Left lung (tissue), 10 donors: ENCODE data around the gene LEUTX. TPM values are rescaled to one million over a fixed set of nuclear protein-coding genes. Genes with fewer than 3 reads are reported as not detected.
"Not testable (repeated sequence)": the region's sequence is repeated elsewhere in the genome, so short reads cannot be mapped to it uniquely, and the experiment has no call there.

Source experiments
- ATAC-seq: fragments of 200-7000 bp; cut with Tn5 transposase; one replicate; pipeline ENCODE4 v1.9.1; 2020; ENCODE audit warnings: moderate library complexity
- DNase-seq, 4 donors: peaks; one replicate each; pipeline ENCODE4 v3.0.0-alpha.2; 2013 to 2020
- H3K27ac ChIP-seq, 2 donors: fragments of 200-600 bp; sonication (generic) in 1 of 2; one replicate each; pipeline versions ENCODE4 v1.5.0 to v1.8.0; 2020 to 2021
- H3K27me3 ChIP-seq, 2 donors: fragments of 200-600 bp; sonication (generic) in 1 of 2; one replicate each; pipeline versions ENCODE4 v1.5.0 to v1.8.0; 2020 to 2021
- H3K36me3 ChIP-seq, 2 donors: fragments of 200-600 bp; sonication (generic) in 1 of 2; one replicate each; pipeline versions ENCODE4 v1.5.0 to v1.8.0; 2020 to 2021
- H3K4me1 ChIP-seq, 2 donors: fragments of 200-600 bp; one replicate each; pipeline ENCODE4 v1.8.0; 2021
- H3K4me3 ChIP-seq, 2 donors: fragments of 200-600 bp; sonication (generic) in 1 of 2; one replicate each; pipeline versions ENCODE4 v1.5.0 to v1.8.0; 2020 to 2021; ENCODE audit warnings: mild to moderate bottlenecking in 1 of 2
- H3K9me3 ChIP-seq, 2 donors: fragments of 200-600 bp; sonication (generic) in 1 of 2; one replicate each; pipeline versions ENCODE4 v1.5.0 to v1.8.0; 2020 to 2021
- intact Hi-C, 2 donors: fragments of 100-400 bp; cut with DNase I; formaldehyde crosslinking; loops; one replicate each; pipeline versions ENCODE4 v1.11.2 to v1.14.2; 2022
- polyA plus RNA-seq, 6 donors: library from polyadenylated mRNA; unstranded; fragments of 120-200 nt; gene quantifications; one replicate each; pipeline ENCODE4 v1.2.1, GENCODE V29; 2013; ENCODE audit not compliant: insufficient read length in 6 of 6
- total RNA-seq, 2 donors: library from RNA; stranded (reverse); fragmentation: NEBNext Ultra II Directional; extraction: Animal tissue kit (Norgen Biotek cat#: 25700); gene quantifications; one replicate each; pipeline ENCODE4 v1.2.1, GENCODE V29; 2021
- TF ChIP-seq, protein P1 (sequence below), 2 donors: fragments of 200-600 bp; sonication (generic) in 1 of 2; IDR thresholded peaks; one replicate each; pipeline versions ENCODE4 v1.5.0 to v1.8.0; 2021; ENCODE audit warnings: antibody characterized with exemption in 2 of 2
- donor health status: DM: no; HTN: yes; CAD: no.
- donor health status: DM: no; HTN: no; CAD: no.

LEUTX gene
- total and polyA plus RNA-seq, 8 donors = not detected

- Histone ChIP-seq H3K36me3 (no peaks in the 10 kb centered on the region), H3K4me1 (no peaks in the 10 kb centered on the region), H3K27ac (no peak overlapping the region), H3K27me3 (peaks cover 0 to 11% of the 10 kb centered on the region in 2 donors), H3K4me3 (no peak overlapping the region), H3K9me3 (no peaks in the 10 kb centered on the region)
- TF ChIP-seq, protein P1, sequence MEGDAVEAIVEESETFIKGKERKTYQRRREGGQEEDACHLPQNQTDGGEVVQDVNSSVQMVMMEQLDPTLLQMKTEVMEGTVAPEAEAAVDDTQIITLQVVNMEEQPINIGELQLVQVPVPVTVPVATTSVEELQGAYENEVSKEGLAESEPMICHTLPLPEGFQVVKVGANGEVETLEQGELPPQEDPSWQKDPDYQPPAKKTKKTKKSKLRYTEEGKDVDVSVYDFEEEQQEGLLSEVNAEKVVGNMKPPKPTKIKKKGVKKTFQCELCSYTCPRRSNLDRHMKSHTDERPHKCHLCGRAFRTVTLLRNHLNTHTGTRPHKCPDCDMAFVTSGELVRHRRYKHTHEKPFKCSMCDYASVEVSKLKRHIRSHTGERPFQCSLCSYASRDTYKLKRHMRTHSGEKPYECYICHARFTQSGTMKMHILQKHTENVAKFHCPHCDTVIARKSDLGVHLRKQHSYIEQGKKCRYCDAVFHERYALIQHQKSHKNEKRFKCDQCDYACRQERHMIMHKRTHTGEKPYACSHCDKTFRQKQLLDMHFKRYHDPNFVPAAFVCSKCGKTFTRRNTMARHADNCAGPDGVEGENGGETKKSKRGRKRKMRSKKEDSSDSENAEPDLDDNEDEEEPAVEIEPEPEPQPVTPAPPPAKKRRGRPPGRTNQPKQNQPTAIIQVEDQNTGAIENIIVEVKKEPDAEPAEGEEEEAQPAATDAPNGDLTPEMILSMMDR (IDR thresholded peaks at IDR 0.05) = no peak
- intact Hi-C loops = no loop called here
- ATAC-seq = no peak
- DNase-seq = no peak
These were observed 29.3 kb downstream of the LEUTX start for GRCh38 chr19:39807846-39808364.

DNA sequence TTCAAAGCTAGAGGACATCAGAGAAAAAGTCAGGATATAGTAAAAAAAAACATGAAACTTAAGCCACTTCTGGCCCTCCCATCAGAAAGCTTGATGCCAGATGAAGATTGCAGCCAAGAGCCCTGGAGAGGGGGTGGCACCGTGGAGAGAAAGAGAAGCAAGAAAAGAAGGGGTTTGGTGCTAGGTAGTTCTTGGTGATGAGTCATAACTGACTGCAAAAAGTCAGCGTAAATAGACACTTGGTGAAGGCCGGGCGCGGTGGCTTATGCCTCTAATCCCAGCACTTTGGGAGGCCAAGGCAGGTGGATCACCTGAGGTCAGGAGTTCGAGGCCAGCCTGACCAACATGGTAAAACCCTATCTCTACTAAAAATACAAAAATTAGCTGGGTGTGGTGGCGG, 30.0 kb downstream of the LEUTX start:
- H3K27ac ChIP-seq, intact Hi-C loops, H3K27me3 ChIP-seq, H3K4me3 ChIP-seq, H3K36me3 ChIP-seq, H3K9me3 ChIP-seq, DNase-seq, ATAC-seq, H3K4me1 ChIP-seq: not testable (repeated sequence)

DNA sequence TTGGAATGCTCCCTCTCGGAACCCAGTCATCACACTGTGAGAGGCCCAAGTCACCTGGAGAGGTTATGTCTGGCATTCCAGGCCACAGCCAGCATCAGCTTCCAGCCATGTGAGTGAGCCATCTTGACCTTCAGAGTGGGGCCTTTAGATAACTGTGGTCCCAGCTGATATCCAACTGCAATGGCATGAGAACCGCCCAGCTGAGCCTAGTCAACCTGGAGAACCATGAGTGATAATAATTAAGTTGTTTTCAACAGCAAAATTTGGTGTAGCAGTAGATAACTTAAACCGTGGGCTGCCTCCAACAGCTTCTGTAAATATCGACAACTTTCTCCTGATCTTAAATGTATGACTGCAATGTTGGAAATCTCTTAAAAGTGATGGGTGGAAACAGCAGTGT, 30.7 kb downstream of the LEUTX start:
- intact Hi-C loops = no loop called here
- DNase-seq (no peak), ATAC-seq (no peak)
- TF ChIP-seq, protein P1 (IDR thresholded peaks at IDR 0.05) = no peak
- H3K4me1 ChIP-seq = no peaks in the 10 kb centered on the region
- H3K27ac ChIP-seq = no peak overlapping the region
- no peak overlapping the region for H3K4me3 ChIP-seq
- no peaks in the 10 kb centered on the region for H3K36me3 ChIP-seq
- no peaks in the 10 kb centered on the region for H3K9me3 ChIP-seq
- H3K27me3 ChIP-seq = no peaks in the 10 kb centered on the region

DNA sequence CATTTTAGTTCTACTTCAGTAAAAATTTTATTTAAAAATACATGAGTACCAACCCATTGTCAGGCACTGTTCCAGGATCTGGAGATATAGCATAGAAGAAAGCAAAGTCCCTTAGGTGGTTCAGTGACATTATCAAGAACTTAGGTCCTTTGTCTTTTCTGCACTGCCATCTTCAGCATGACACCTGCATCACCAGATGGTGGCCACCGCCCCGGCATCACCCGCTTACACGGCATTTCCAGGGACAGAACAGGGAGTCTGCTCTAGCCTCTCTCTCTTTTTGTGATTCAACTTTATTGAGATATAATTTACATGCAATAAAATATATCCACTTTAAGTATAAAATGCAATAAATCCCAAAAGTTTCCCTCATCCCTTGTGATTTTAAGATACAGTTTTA, 31.8 kb downstream of the LEUTX start:
- Histone ChIP-seq H3K4me1 (no peaks in the 10 kb centered on the region), H3K4me3 (no peak overlapping the region), H3K9me3 (no peaks in the 10 kb centered on the region), H3K27ac (no peak overlapping the region), H3K36me3 (no peaks in the 10 kb centered on the region), H3K27me3 (no peaks in the 10 kb centered on the region)
- intact Hi-C loops = no loop called here
- no peak for DNase-seq
- no peak for ATAC-seq
- TF ChIP-seq, protein P1 (IDR thresholded peaks at IDR 0.05) = no peak

DNA sequence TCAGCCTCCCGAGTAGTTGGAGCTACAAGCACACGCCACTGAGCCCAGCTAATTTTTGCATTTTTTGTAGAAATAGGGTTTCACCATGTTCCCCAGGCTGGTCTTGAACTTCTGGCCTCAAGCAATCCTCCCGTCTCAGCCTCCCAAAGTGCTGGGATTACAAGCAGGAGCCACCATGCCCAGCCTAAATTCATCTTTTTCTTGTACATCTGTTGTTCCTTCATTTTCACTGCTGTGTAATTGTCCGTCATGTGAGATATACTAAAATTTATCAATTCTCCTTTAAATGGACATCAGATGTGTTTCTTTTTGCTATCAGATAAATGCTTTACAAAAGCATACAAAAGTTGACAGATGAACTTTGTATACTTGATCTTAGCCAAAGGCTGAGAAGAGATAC, 32.4 kb downstream of the LEUTX start:
- Histone ChIP-seq H3K27ac (no peak overlapping the region), H3K4me3 (no peak overlapping the region), H3K9me3 (no peaks in the 10 kb centered on the region), H3K4me1 (no peaks in the 10 kb centered on the region), H3K36me3 (no peaks in the 10 kb centered on the region), H3K27me3 (no peaks in the 10 kb centered on the region)
- ATAC-seq (no peak), DNase-seq (no peak)
- intact Hi-C loops = no loop called here
- TF ChIP-seq, protein P1 (IDR thresholded peaks at IDR 0.05) = no peak

DNA sequence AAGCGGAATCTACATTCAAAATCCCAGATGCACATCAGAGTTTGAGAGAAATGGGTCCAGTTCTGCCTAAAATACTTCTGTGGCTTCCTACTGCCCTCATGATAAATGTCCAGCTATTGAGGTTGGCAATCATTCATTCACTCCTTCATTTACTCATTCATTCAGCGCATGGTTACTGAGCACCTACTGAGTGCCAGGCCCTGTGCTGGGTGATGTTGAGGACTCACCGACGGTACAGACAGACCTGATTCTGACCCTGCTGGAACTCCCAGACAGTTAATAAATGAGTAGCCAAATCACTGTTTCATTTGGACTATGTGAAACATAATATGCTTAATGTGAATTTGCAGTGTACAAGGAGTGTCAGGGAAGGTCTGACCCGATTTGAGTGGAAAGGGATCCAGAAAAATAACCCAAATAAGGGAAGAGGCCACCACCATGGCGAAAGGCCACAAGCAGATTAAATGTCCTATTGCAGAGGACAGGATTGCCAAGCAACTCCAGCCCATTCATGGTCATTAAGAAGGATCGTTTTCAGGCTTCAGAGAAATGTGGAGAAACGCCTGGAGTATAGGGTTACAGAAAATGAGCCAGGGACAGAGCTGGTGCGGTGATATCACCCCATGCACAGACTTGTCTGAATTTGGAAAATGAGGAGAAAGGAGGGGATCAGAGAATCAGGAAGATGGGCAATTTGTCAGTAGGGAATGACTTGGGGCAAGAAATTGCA, 34.8 kb downstream of the LEUTX start:
- no peak overlapping the region for H3K27ac ChIP-seq
- TF ChIP-seq, protein P1 (IDR thresholded peaks at IDR 0.05) = no peak
- no peaks in the 10 kb centered on the region for H3K4me1 ChIP-seq
- no peaks in the 10 kb centered on the region for H3K36me3 ChIP-seq
- no peak overlapping the region for H3K4me3 ChIP-seq
- H3K9me3 ChIP-seq = no peaks in the 10 kb centered on the region
- H3K27me3 ChIP-seq = no peaks in the 10 kb centered on the region
- ATAC-seq (no peak), DNase-seq (no peak)
- intact Hi-C loops = no loop called here

GRCh38 chr19:39814111-39814510, 35.5 kb downstream of the LEUTX start:
- DNase-seq, ATAC-seq, H3K4me3 ChIP-seq, H3K36me3 ChIP-seq, H3K4me1 ChIP-seq, intact Hi-C loops, H3K27me3 ChIP-seq, H3K27ac ChIP-seq, H3K9me3 ChIP-seq: not testable (repeated sequence)
